ENCODE results near the gene GSK3A.

The GSK3A gene

DNA sequence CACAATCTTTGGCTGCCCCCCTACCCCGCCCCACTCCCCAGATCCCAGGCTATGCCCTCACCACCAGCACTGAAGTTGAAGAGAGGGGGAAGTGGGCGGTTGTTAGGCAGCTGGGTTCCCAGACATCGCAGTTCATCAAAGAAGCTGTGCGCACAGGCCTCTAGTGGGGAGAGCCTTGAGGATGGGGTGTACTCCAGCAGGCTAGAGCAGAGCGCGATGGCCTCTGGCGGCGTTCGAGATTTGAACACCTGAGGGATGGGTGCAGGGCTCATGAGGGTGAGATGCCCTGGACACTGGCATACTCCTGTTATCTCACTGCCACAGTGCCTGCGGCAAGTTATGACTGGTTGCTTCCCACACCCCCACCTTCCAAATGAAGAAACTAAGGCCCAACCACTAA is 10.0 kb downstream of the GSK3A start:
- POLR2A ChIA-PET, result interaction anchor here (1.9 to 5.2 kb wide), 3 partner anchors 10 to 12 kb away, joined by 5 to 30 read pairs (median 18); partner anchors contain the start of genes GSK3A and ZNF526
- no peak for DNase-seq (ENCODE audit: extremely low spot score)
- CTCF ChIA-PET, result interaction anchor here (1.1 kb wide), 1 partner anchor 118 kb away, joined by 3 read pairs; no protein-coding TSS in a partner anchor
- TF ChIP-seq SP1 (IDR thresholded peaks at IDR 0.05) (no peak), HDGF (IDR thresholded peaks at IDR 0.05; ENCODE audit: borderline replicate concordance) (no peak), ARNT (IDR thresholded peaks at IDR 0.05) (no peak), FOXK2 (IDR thresholded peaks at IDR 0.05) (no peak), ZNF384 (IDR thresholded peaks at IDR 0.05) (no peak), TARDBP (IDR thresholded peaks at IDR 0.05) (no peak), NFRKB (IDR thresholded peaks at IDR 0.05) (no peak), LEF1 (IDR thresholded peaks at IDR 0.05; ENCODE audit: borderline replicate concordance) (no peak), FOXM1 (IDR thresholded peaks at IDR 0.05; ENCODE audit: borderline replicate concordance) (no peak)

DNA sequence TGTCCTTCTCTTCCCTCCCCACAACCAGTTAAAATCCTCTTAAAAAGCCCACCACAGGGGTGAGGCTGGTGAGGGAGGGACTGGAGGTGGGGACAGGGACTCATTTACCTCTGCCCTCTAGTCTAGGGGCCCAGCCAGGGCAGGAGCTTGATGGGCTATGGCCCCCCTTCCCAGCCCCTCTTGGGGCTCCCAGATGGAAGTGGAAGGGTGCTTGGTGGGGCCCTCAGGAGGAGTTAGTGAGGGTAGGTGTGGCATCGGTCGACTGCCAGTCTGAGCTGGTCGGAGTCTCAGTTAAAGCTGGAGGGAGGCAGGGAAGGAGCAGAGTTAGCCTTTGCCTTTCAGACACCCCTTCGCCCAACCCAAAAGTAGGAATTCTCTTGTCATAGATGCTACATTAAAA is 11.8 kb downstream of the GSK3A start:
- TF ChIP-seq L3MBTL2 (conservative IDR thresholded peaks at IDR 0.05) (no peak), FOXK2 (IDR thresholded peaks at IDR 0.05) (no peak), ELF4 (IDR thresholded peaks at IDR 0.05) (no peak), BHLHE40 (IDR thresholded peaks at IDR 0.05; ENCODE audit: borderline replicate concordance) (no peak), CTBP1 (IDR thresholded peaks at IDR 0.05; ENCODE audit: borderline replicate concordance) (no peak), TARDBP (IDR thresholded peaks at IDR 0.05) (no peak), FOXM1 (IDR thresholded peaks at IDR 0.05; ENCODE audit: borderline replicate concordance) (no peak), SUZ12 (IDR thresholded peaks at IDR 0.05) (no peak), FOXA1 (IDR thresholded peaks at IDR 0.05) (no peak), ZNF384 (IDR thresholded peaks at IDR 0.05) (no peak), LEF1 (IDR thresholded peaks at IDR 0.05; ENCODE audit: borderline replicate concordance) (no peak), HDGF (IDR thresholded peaks at IDR 0.05; ENCODE audit: borderline replicate concordance) (no peak), NFRKB (IDR thresholded peaks at IDR 0.05) (no peak), ARNT (IDR thresholded peaks at IDR 0.05) (no peak), SP1 (IDR thresholded peaks at IDR 0.05) (no peak)
- TF ChIP-seq, protein P1, sequence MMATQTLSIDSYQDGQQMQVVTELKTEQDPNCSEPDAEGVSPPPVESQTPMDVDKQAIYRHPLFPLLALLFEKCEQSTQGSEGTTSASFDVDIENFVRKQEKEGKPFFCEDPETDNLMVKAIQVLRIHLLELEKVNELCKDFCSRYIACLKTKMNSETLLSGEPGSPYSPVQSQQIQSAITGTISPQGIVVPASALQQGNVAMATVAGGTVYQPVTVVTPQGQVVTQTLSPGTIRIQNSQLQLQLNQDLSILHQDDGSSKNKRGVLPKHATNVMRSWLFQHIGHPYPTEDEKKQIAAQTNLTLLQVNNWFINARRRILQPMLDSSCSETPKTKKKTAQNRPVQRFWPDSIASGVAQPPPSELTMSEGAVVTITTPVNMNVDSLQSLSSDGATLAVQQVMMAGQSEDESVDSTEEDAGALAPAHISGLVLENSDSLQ (IDR thresholded peaks at IDR 0.05), result no peak
- POLR2A ChIA-PET, result interaction anchor here (1.0 to 1.1 kb wide), 2 partner anchors 9 to 166 kb away, joined by 3 to 5 read pairs; no protein-coding TSS in a partner anchor
- CTCF ChIA-PET, result no interaction called here
- no peak for DNase-seq (ENCODE audit: extremely low spot score)

DNA sequence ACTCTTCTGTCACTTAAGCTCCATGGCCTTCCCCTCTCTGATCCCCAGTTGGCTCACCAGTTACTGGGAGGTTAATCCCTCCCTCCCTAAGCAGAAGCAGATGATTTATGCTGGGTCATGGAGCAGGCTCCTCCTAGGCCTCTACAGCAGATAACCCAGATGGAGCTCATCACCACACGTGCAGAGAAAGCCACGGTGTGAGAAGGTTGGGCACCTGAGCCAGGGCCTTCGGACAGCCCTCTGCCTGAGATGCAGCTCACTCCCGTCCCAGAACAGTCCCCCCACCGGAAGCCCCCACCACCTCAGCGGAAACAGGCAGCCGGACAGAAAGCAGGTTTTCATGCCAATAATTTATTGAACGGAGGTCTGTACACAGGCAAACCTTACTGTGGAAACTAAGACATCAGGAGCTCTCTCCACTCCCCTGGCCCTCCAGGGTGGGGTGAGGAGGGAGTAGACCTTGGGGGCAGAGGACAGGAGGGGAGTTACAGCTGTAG is 12.5 kb downstream of the GSK3A start:
- TF ChIP-seq FOXK2 (IDR thresholded peaks at IDR 0.05), result no peak
- POLR2A ChIA-PET, result interaction anchor here (1.0 to 1.1 kb wide), 4 partner anchors 10 to 195 kb away, joined by 3 to 6 read pairs (median 4); partner anchors contain the start of gene GSK3A
- DNase-seq (ENCODE audit: extremely low spot score), result no peak
- CTCF ChIA-PET, result no interaction called here

DNA sequence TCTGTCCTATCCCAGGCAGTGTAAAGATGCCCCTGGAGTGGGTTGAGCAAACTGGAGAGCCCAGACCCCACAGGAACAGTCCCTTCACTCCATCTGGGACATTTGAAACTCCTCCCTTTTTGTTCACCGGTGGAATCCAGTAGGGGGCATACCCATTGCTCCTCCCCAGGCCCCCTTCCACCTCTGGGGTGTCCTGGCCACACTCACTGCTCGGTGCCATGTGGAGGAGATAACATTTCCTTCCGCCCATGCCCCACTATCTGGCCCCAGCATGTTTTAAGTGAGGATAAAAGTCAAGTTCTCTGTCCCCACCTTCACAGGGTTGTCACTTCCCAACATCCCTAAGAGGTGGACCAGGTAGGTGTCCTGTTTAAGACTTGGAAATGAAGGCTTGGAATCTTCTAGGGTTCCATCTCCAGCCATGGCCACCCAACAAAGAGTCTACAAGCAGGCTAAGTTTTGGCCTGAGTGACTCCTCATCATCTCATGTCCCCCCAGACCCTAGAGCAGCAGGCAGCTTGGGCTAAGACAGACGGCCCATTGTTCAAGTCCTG is 13.0 kb downstream of the GSK3A start:
- DNase-seq (ENCODE audit: extremely low spot score), result no peak
- TF ChIP-seq, protein P1 (IDR thresholded peaks at IDR 0.05), result no peak
- TF ChIP-seq BHLHE40 (IDR thresholded peaks at IDR 0.05; ENCODE audit: borderline replicate concordance) (no peak), SUZ12 (IDR thresholded peaks at IDR 0.05) (no peak), ARNT (IDR thresholded peaks at IDR 0.05) (no peak), L3MBTL2 (conservative IDR thresholded peaks at IDR 0.05) (no peak), TARDBP (IDR thresholded peaks at IDR 0.05) (no peak), HDGF (IDR thresholded peaks at IDR 0.05; ENCODE audit: borderline replicate concordance) (no peak), ZNF384 (IDR thresholded peaks at IDR 0.05) (no peak), NFRKB (IDR thresholded peaks at IDR 0.05) (no peak), SP1 (IDR thresholded peaks at IDR 0.05) (no peak), LEF1 (IDR thresholded peaks at IDR 0.05; ENCODE audit: borderline replicate concordance) (no peak), FOXM1 (IDR thresholded peaks at IDR 0.05; ENCODE audit: borderline replicate concordance) (no peak), FOXA1 (IDR thresholded peaks at IDR 0.05) (no peak), CTBP1 (IDR thresholded peaks at IDR 0.05; ENCODE audit: borderline replicate concordance) (no peak), FOXK2 (IDR thresholded peaks at IDR 0.05) (no peak), ELF4 (IDR thresholded peaks at IDR 0.05) (no peak)
- POLR2A ChIA-PET, result interaction anchor here (1.0 kb wide), 3 partner anchors 14 to 195 kb away, joined by 3 to 6 read pairs (median 3); partner anchors contain the start of gene GSK3A
- CTCF ChIA-PET, result no interaction called here

DNA sequence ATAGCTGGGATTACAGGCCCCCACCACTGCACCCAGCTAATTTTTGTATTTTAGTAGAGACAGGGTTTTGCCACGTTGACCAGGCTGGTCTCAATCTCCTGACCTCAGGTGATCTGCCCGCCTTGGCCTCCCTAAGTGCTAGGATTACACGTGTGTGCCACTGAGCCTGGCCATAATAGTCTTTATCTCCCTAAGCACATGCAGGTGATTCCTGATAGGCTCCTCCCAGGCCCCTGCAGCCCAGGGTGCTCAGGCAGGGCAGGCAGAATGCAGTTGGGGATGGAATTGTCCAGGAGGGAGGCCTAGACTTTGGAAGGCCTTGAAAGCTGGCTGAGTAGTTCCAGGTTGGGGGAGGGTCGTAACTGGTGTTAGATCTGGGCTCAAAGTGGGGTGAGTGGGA is 13.8 kb downstream of the GSK3A start:
- TF ChIP-seq, protein P1 (IDR thresholded peaks at IDR 0.05), result no peak
- TF ChIP-seq CTBP1 (IDR thresholded peaks at IDR 0.05; ENCODE audit: borderline replicate concordance), result no peak
- TF ChIP-seq ZNF384 (IDR thresholded peaks at IDR 0.05), result no peak
- no peak for TF ChIP-seq HDGF (IDR thresholded peaks at IDR 0.05; ENCODE audit: borderline replicate concordance)
- TF ChIP-seq L3MBTL2 (conservative IDR thresholded peaks at IDR 0.05), result no peak
- no peak for TF ChIP-seq NFRKB (IDR thresholded peaks at IDR 0.05)
- TF ChIP-seq ARNT (IDR thresholded peaks at IDR 0.05), result no peak
- no peak for TF ChIP-seq LEF1 (IDR thresholded peaks at IDR 0.05; ENCODE audit: borderline replicate concordance)
- TF ChIP-seq ELF4 (IDR thresholded peaks at IDR 0.05), result no peak
- no peak for TF ChIP-seq BHLHE40 (IDR thresholded peaks at IDR 0.05; ENCODE audit: borderline replicate concordance)
- no peak for TF ChIP-seq SUZ12 (IDR thresholded peaks at IDR 0.05)
- TF ChIP-seq FOXK2 (IDR thresholded peaks at IDR 0.05), result no peak
- no peak for TF ChIP-seq FOXM1 (IDR thresholded peaks at IDR 0.05; ENCODE audit: borderline replicate concordance)
- no peak for TF ChIP-seq FOXA1 (IDR thresholded peaks at IDR 0.05)
- TF ChIP-seq SP1 (IDR thresholded peaks at IDR 0.05), result no peak
- no peak for TF ChIP-seq TARDBP (IDR thresholded peaks at IDR 0.05)
- no peak for DNase-seq (ENCODE audit: extremely low spot score)
- ChIA-PET POLR2A (interaction anchor here (3.4 kb wide), 1 partner anchor 13 kb away, joined by 19 read pairs; the partner anchor contains the start of gene GSK3A), CTCF (no interaction called here)

DNA sequence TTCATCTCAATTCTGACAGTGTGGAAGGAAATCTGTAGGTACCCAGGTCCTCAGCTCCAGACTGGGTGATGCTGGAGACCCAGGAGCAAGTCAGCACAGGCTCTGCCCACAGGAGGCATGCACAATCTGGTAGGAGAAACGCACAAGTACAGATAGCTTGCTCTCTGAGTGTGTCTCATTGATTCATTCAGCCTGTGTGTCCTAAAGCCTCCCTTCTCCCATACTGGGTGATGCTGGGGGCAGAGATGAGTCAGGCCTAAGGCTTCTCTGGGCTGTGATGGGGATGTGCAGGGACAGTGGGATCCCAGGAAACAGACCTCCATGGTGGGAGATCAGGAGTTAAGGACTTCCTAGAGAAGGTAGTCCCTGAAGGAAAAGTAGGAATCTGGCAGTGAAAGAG is 15.5 kb downstream of the GSK3A start:
- DNase-seq (ENCODE audit: extremely low spot score), result no peak
- ChIA-PET POLR2A (interaction anchor here (0.9 to 3.4 kb wide), 3 partner anchors 8 to 15 kb away, joined by 5 to 19 read pairs (median 5); partner anchors contain the start of gene GSK3A), CTCF (no interaction called here)
- TF ChIP-seq FOXM1 (IDR thresholded peaks at IDR 0.05; ENCODE audit: borderline replicate concordance) (no peak), TARDBP (IDR thresholded peaks at IDR 0.05) (no peak)
